GM18519 (cell line): ENCODE measurements around the gene OR2A14.
"Not testable (repeated sequence)": the region's sequence is repeated elsewhere in the genome, so short reads cannot be mapped to it uniquely, and the experiment has no call there.

Experiments used
- ATAC-seq: cut with Tn5 transposase; IDR thresholded peaks from one replicate; pipeline ENCODE4 v1.9.1; 2021; ENCODE audit warnings: mild to moderate bottlenecking, moderate library complexity; ENCODE audit not compliant: unreplicated experiment, low FRiP score

The OR2A14 gene, protein sequence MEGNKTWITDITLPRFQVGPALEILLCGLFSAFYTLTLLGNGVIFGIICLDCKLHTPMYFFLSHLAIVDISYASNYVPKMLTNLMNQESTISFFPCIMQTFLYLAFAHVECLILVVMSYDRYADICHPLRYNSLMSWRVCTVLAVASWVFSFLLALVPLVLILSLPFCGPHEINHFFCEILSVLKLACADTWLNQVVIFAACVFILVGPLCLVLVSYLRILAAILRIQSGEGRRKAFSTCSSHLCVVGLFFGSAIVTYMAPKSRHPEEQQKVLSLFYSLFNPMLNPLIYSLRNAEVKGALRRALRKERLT

GRCh38 chr7:144122876-144123275, at the start of gene OR2A14:
Gene OR2A14, plus strand, starts transcription at chr7:144123176. Its CDS starts 5,937 bp downstream, at chr7:144129113.
- ATAC-seq, result no peak

DNA sequence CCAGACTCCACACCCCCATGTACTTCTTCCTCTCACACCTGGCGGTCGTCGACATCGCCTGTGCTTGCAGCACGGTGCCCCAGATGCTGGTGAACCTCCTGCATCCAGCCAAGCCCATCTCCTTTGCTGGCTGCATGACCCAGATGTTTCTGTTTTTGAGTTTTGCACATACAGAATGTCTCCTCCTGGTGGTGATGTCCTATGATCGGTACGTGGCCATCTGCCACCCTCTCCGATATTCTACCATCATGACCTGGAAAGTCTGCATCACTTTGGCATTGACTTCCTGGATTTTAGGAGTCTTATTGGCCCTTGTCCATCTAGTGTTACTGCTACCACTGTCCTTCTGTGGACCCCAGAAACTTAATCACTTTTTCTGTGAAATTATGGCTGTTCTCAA, 48.6 kb upstream of the OR2A14 start:
- no peak for ATAC-seq

DNA sequence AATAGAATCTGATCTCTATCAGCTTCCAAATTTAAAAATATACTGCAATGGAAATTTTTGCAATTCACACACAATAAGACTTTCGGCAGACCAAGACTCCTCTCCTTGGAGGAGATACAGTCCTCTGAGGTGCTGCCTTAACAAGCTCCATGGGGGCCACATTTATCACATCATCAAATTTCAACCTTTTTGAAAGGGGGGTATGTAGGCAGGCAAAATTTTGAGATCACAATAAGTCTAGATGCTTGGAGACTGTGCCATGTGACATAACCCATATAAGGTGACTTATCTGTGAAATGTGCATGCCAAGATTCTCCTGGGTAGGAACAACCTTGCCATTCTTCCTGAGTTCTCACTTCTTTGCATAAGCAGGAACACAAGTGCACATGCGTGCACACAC, 37.0 kb upstream of the OR2A14 start, which contains the start of gene OR2A12:
OR2A12 (plus strand) TSS at position 301 of the 400 bp plus-strand sequence. CDS start 8,830 bp downstream, outside the sequence.
- no peak for ATAC-seq

GRCh38 chr7:144086730-144087129, 36.2 kb upstream of the OR2A14 start:
- ATAC-seq, result no peak

GRCh38 chr7:144087230-144087629, 35.7 kb upstream of the OR2A14 start:
- no peak for ATAC-seq

GRCh38 chr7:144090667-144091066, 32.3 kb upstream of the OR2A14 start:
- ATAC-seq, result no peak

- ATAC-seq, result no peak
These were observed 24.2 kb upstream of the OR2A14 start for GRCh38 chr7:144098776-144099175.

DNA sequence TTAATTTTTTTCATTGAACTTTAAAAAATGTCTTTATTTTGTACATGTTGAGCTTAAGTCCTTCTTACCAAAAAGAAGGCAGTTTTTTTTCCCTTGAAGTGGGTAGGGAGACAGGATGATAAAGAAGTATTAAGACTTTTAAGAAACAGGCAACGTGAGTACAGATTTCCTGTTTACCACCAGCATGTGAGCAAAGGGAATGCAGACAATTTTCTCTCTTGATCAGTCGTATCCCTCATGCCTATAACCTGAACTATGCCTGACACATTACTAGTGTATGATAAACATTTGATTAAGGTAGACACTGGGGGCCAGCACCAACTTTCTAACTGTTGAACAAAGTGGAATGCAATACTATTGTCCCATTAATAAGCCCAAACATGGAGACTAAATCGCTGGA, 22.4 kb upstream of the OR2A14 start:
- ATAC-seq, result no peak

DNA sequence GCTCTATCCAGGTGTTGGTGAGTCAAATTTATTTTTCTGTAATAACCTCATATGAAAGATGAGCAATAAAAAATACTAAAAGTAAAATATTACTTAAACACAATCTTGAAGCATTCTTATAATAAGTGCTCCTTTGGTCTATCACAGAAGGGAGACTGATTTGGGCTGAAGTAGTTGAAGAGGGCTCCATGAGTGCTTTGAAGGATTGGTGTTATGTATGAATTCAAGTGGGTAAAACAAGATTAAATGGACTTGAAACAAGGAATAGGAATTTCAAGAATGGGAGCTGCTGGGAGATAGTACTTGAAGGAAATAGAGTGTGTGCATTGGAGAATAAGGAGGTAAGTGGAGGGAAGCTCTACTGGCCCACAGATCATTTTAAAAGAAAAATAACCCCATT, 20.9 kb upstream of the OR2A14 start:
- ATAC-seq, result no peak

DNA sequence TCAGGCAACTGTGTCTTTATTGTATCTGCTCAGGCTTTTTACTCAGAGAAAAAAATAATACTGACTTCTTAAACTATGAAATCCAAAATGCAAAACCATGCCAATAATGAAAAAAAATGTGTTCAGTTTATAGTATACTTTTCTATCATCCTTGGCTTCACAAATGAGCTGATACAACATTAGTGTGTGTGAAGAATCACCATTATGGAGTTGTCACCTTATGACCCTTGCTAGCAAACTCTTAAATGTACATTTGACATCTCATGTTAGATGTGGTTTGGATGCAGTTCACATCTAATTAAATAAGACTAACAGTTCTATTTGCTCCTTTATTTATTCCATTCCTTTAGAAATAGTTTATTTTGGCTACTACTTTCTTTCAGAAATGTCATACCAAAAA, 17.8 kb upstream of the OR2A14 start:
- no peak for ATAC-seq

- no peak for ATAC-seq
These were observed 13.7 kb upstream of the OR2A14 start, which contains the start of gene OR2A2 for GRCh38 chr7:144109283-144109682. Gene OR2A2, plus strand, starts transcription at chr7:144109583. Its CDS starts 0 bp downstream, at chr7:144109583.

DNA sequence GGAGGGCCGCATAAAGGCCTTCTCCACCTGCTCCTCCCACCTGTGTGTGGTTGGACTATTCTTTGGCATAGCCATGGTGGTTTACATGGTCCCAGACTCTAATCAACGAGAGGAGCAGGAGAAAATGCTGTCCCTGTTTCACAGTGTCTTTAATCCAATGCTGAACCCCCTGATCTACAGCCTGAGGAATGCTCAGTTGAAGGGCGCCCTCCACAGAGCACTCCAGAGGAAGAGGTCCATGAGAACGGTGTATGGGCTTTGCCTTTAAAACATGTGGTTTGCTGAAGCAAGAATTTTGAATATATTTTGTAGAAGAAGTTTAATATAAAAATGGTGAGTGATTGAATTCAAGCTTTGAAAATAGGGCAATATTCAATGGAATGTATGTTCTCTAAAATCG, 12.7 kb upstream of the OR2A14 start:
- no peak for ATAC-seq

GRCh38 chr7:144113651-144114050, 9.3 kb upstream of the OR2A14 start:
- no peak for ATAC-seq

- no peak for ATAC-seq
These were observed 4.6 kb upstream of the OR2A14 start for GRCh38 chr7:144118341-144118740.

- peak; percentile 99 for ATAC-seq
These were observed 4.8 kb downstream of the OR2A14 start for GRCh38 chr7:144127714-144128334.

DNA sequence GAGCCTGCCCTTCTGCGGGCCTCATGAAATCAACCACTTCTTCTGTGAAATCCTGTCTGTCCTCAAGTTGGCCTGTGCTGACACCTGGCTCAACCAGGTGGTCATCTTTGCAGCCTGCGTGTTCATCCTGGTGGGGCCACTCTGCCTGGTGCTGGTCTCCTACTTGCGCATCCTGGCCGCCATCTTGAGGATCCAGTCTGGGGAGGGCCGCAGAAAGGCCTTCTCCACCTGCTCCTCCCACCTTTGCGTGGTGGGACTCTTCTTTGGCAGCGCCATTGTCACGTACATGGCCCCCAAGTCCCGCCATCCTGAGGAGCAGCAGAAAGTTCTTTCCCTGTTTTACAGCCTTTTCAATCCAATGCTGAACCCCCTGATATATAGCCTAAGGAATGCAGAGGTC, 6.6 kb downstream of the OR2A14 start:
- ATAC-seq, result not testable (repeated sequence)

- ATAC-seq, result no peak
These were observed 7.8 kb downstream of the OR2A14 start for GRCh38 chr7:144130730-144131129.

- no peak for ATAC-seq
These were observed 9.3 kb downstream of the OR2A14 start for GRCh38 chr7:144132262-144132661.

- no peak for ATAC-seq
These were observed 10.3 kb downstream of the OR2A14 start for GRCh38 chr7:144133307-144133706.

DNA sequence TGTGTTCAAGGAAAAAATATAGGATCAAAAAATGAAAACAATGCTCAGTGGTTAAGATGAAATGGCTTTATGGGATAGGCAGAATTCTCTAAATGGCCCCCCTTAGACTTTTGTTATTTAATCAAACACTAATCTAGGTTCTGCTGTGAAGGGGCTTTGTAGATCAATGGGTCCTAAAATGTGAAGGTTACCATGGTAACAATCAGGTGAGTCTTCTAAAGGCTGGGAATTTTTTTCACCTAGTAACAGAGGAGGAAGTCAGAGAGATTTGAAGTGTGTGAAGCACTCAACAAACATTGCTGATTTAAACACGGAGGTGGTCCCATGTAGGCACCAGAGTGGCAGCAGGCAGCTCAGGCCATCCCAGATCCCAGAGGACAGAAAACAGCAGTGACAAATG, 11.1 kb downstream of the OR2A14 start:
- ATAC-seq, result no peak

DNA sequence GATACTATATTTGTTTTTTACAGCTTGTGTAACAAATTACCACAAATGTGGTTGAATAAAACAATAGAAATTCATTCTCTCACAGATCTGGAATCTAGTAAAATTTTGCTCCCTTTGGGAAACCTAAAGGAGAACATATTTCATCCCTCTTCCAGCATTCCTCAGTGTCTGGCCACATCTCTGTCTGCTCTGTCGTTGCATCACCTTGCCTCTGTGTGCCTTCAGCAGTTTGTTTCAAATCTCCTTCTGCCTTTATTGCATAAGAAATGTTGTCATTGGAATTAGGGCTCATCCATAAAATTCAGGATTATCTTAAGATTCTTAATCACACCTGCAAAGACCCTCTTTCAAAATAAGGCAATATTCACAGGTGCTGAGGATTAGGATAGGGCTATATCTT, 14.5 kb downstream of the OR2A14 start:
- no peak for ATAC-seq

DNA sequence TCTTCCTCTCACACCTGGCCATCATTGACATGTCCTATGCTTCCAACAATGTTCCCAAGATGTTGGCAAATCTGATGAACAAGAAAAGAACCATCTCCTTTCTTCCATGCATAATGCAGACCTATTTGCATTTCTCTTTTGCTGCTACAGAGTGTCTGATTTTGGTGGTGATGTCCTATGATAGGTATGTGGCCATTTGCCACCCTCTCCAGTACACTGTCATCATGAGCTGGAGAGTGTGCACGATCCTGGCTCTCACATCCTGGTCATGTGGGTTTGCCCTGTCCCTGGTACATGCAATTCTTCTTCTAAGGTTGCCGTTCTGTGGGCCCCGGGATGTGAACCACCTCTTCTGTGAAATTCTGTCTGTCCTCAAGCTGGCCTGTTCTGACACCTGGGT, 19.2 kb downstream of the OR2A14 start:
- ATAC-seq, result no peak
